ENCODE results near the gene ZC3H12C.
"Not testable (repeated sequence)": the region's sequence is repeated elsewhere in the genome, so short reads cannot be mapped to it uniquely, and the experiment has no call there.

ZC3H12C gene

GRCh38 chr11:110185121-110185591 lies 92.0 kb downstream of the ZC3H12C start:
- DNase-seq (ENCODE audit: low spot score): no peak

- no peak for DNase-seq (ENCODE audit: low spot score)
These were observed 92.4 kb downstream of the ZC3H12C start for GRCh38 chr11:110185599-110185998.

- DNase-seq (ENCODE audit: low spot score): no peak
These were observed 93.3 kb downstream of the ZC3H12C start for GRCh38 chr11:110186456-110186855.

- no peak for DNase-seq (ENCODE audit: low spot score)
These were observed 93.7 kb downstream of the ZC3H12C start for GRCh38 chr11:110186867-110187266.

GRCh38 chr11:110187731-110188130 lies 94.5 kb downstream of the ZC3H12C start:
- DNase-seq (ENCODE audit: low spot score): no peak

- no peak for DNase-seq (ENCODE audit: low spot score)
These were observed 97.7 kb downstream of the ZC3H12C start for GRCh38 chr11:110190885-110191284.

- not testable (repeated sequence) for DNase-seq (ENCODE audit: low spot score)
These were observed 99.6 kb downstream of the ZC3H12C start for GRCh38 chr11:110192604-110193282.

GRCh38 chr11:110194211-110194766 lies 101.1 kb downstream of the ZC3H12C start:
- DNase-seq (ENCODE audit: low spot score): not testable (repeated sequence)

GRCh38 chr11:110196241-110196754 lies 103.1 kb downstream of the ZC3H12C start:
- no peak for DNase-seq (ENCODE audit: low spot score)

GRCh38 chr11:110196884-110197420 lies 103.8 kb downstream of the ZC3H12C start:
- no peak for DNase-seq (ENCODE audit: low spot score)

GRCh38 chr11:110198031-110198729 lies 105.0 kb downstream of the ZC3H12C start:
- DNase-seq (ENCODE audit: low spot score): no peak

- DNase-seq (ENCODE audit: low spot score): no peak
These were observed 106.2 kb downstream of the ZC3H12C start for GRCh38 chr11:110199184-110199981.

GRCh38 chr11:110200241-110200640 lies 107.0 kb downstream of the ZC3H12C start:
- DNase-seq (ENCODE audit: low spot score): no peak

- no peak for DNase-seq (ENCODE audit: low spot score)
These were observed 107.6 kb downstream of the ZC3H12C start for GRCh38 chr11:110200836-110201235.

GRCh38 chr11:110207123-110207522 lies 113.9 kb downstream of the ZC3H12C start:
- DNase-seq (ENCODE audit: low spot score): no peak

GRCh38 chr11:110208678-110209312 lies 115.6 kb downstream of the ZC3H12C start:
- not testable (repeated sequence) for DNase-seq (ENCODE audit: low spot score)

- DNase-seq (ENCODE audit: low spot score): not testable (repeated sequence)
These were observed 116.1 kb downstream of the ZC3H12C start for GRCh38 chr11:110209313-110209694.

GRCh38 chr11:110217223-110217877 lies 124.2 kb downstream of the ZC3H12C start:
- no peak for DNase-seq (ENCODE audit: low spot score)

- no peak for DNase-seq (ENCODE audit: low spot score)
These were observed 124.7 kb downstream of the ZC3H12C start for GRCh38 chr11:110217936-110218335.

GRCh38 chr11:110219006-110219785 lies 126.0 kb downstream of the ZC3H12C start:
- DNase-seq (ENCODE audit: low spot score): no peak
